Neuronal stem cell (in vitro differentiated cells): ENCODE data around the gene RYR1.

ENCODE experiments used
- DNase-seq: peaks from one replicate; pipeline ENCODE4 v3.0.0-alpha.2; 2013; ENCODE audit warnings: low spot score
- H2AFZ ChIP-seq: one replicate; pipeline ENCODE4 v1.6.1; 2013; ENCODE audit warnings: mild to moderate bottlenecking, low read length, inconsistent platforms
- H2AK5ac ChIP-seq: 2 replicates; pipeline ENCODE4 v1.6.1; 2013; ENCODE audit warnings: low read depth, mild to moderate bottlenecking, inconsistent platforms, low read length, moderate library complexity, mixed read lengths
- H2BK120ac ChIP-seq: 2 replicates; pipeline ENCODE4 v1.6.1; 2013; ENCODE audit warnings: low read depth, mild to moderate bottlenecking, inconsistent platforms, low read length, moderate library complexity, mixed read lengths
- H2BK12ac ChIP-seq: one replicate; pipeline ENCODE4 v1.6.1; 2013; ENCODE audit warnings: low read length, inconsistent platforms
- H2BK15ac ChIP-seq: 2 replicates; pipeline ENCODE4 v1.6.1; 2013; ENCODE audit warnings: mild to moderate bottlenecking, low read length, inconsistent platforms, mixed read lengths
- H2BK5ac ChIP-seq: one replicate; pipeline ENCODE4 v1.6.1; 2013; ENCODE audit warnings: inconsistent platforms, mild to moderate bottlenecking, low read length, moderate library complexity
- H3K14ac ChIP-seq: one replicate; pipeline ENCODE4 v1.6.1; 2013; ENCODE audit warnings: low read length, inconsistent platforms
- H3K18ac ChIP-seq: 2 replicates; pipeline ENCODE4 v1.6.1; 2013; ENCODE audit warnings: low read length, inconsistent platforms
- H3K23ac ChIP-seq: 2 replicates; pipeline ENCODE4 v1.6.1; 2013; ENCODE audit warnings: low read depth, mild to moderate bottlenecking, mixed read lengths, low read length, inconsistent platforms; ENCODE audit not compliant: poor library complexity
- H3K27ac ChIP-seq: replicated peaks from 3 replicates; pipeline ENCODE4 v1.5.1; 2013; ENCODE audit warnings: low read length, inconsistent platforms
- H3K27me3 ChIP-seq, 3 experiments: 2 replicates each; pipeline ENCODE4 v1.6.1; 2013; ENCODE audit warnings: low read length in 3 of 3, mild to moderate bottlenecking in 2 of 3, inconsistent platforms in 1 of 3, low read depth in 1 of 3, mixed read lengths in 1 of 3, moderate library complexity in 1 of 3; ENCODE audit not compliant: control insufficient read depth in 3 of 3, insufficient read depth in 3 of 3
- H3K36me3 ChIP-seq, 2 donors: replicated peaks in 1 of 2; 2 replicates each; pipeline ENCODE4 v1.6.1; 2013; ENCODE audit warnings: low read length in 2 of 2; ENCODE audit not compliant: control insufficient read depth in 2 of 2, insufficient read depth in 2 of 2
- H3K4ac ChIP-seq: 2 replicates; pipeline ENCODE4 v1.6.1; 2013; ENCODE audit warnings: inconsistent platforms, mild to moderate bottlenecking, low read length, moderate library complexity
- H3K4me1 ChIP-seq, 2 donors: 1 replicate in 1 of 2; 2 replicates in 1 of 2; pipeline ENCODE4 v1.6.1; 2013; ENCODE audit warnings: low read length in 2 of 2, low read depth in 1 of 2; ENCODE audit not compliant: control insufficient read depth in 2 of 2, insufficient read depth in 1 of 2
- H3K4me2 ChIP-seq: one replicate; pipeline ENCODE4 v1.6.1; 2013; ENCODE audit warnings: mild to moderate bottlenecking, low read length, inconsistent platforms; ENCODE audit not compliant: insufficient read depth, poor library complexity, severe bottlenecking
- H3K4me3 ChIP-seq, 2 donors: 2 replicates each; pipeline ENCODE4 v1.5.1; 2013; ENCODE audit warnings: low read length in 2 of 2, mild to moderate bottlenecking in 2 of 2, inconsistent platforms in 1 of 2, moderate library complexity in 1 of 2
- H3K79me1 ChIP-seq: one replicate; pipeline ENCODE4 v1.6.1; 2013; ENCODE audit warnings: low read depth, mild to moderate bottlenecking, inconsistent platforms, low read length, moderate library complexity
- H3K9ac ChIP-seq: one replicate; pipeline ENCODE4 v1.6.1; 2013; ENCODE audit warnings: mild to moderate bottlenecking, low read depth, low read length, inconsistent platforms; ENCODE audit not compliant: poor library complexity
- H3K9me3 ChIP-seq, 2 donors: replicated peaks in 1 of 2; 2 replicates each; pipeline versions ENCODE3 to v1.6.1; 2013; ENCODE audit warnings: low read length in 2 of 2, mild to moderate bottlenecking in 2 of 2, inconsistent platforms in 1 of 2, low read depth in 1 of 2, mixed read lengths in 1 of 2, moderate library complexity in 1 of 2; ENCODE audit not compliant: control insufficient read depth in 2 of 2, insufficient read depth in 1 of 2
- H4K8ac ChIP-seq: one replicate; pipeline ENCODE4 v1.6.1; 2013; ENCODE audit warnings: low read depth, mild to moderate bottlenecking, inconsistent platforms, low read length, moderate library complexity
- H4K91ac ChIP-seq: one replicate; pipeline ENCODE4 v1.6.1; 2013; ENCODE audit warnings: low read length, low read depth, mild to moderate bottlenecking, inconsistent platforms; ENCODE audit not compliant: poor library complexity
- WGBS, 2 donors: extraction: QIAGEN DNeasy Blood & Tissue Kit; methylation state at CpG; one replicate each; pipeline ENCODE4 v1.1.7; 2013; ENCODE audit warnings: missing lambda C conversion rate in 2 of 2, mixed read lengths in 1 of 2; ENCODE audit not compliant: insufficient read length in 2 of 2, insufficient replicate concordance in 1 of 2; ENCODE audit errors: extremely low coverage in 2 of 2; 5-methylcytosine and 5-hydroxymethylcytosine counted together

RYR1 gene

GRCh38 chr19:38532939-38533338 is 99.4 kb downstream of the RYR1 start:
- peaks cover 0 to 2% of the 10 kb centered on the region in 2 donors for H3K36me3 ChIP-seq
- peak overlapping the region; percentile 84 for H4K8ac ChIP-seq

GRCh38 chr19:38534574-38534973 is 101.1 kb downstream of the RYR1 start:
- H3K27me3 ChIP-seq, result no peaks in the 10 kb centered on the region
- H3K4me2 ChIP-seq, result no peak overlapping the region
- no peak overlapping the region for H3K23ac ChIP-seq
- H3K79me1 ChIP-seq, result no peaks in the 10 kb centered on the region
- WGBS, 2 donors, result no CpG with 5 or more reads among the region's 8 CpGs
- peak overlapping the region in 1 of 2 donors; percentile 2 for H3K4me3 ChIP-seq
- no peak overlapping the region for H2BK120ac ChIP-seq
- no peaks in the 10 kb centered on the region for H3K4me1 ChIP-seq
- peaks cover 4 to 18% of the 10 kb centered on the region in 2 donors for H3K9me3 ChIP-seq
- no peak overlapping the region for H2BK12ac ChIP-seq
- H3K4ac ChIP-seq, result no peak overlapping the region
- no peak overlapping the region for H2BK15ac ChIP-seq
- no peak overlapping the region for H4K91ac ChIP-seq
- no peak overlapping the region for H4K8ac ChIP-seq
- no peak overlapping the region for H3K18ac ChIP-seq
- no peak overlapping the region for H2AFZ ChIP-seq
- no peak overlapping the region for H3K9ac ChIP-seq
- peaks cover 0 to 2% of the 10 kb centered on the region in 2 donors for H3K36me3 ChIP-seq
- H3K27ac ChIP-seq, result no peak overlapping the region
- H2BK5ac ChIP-seq, result no peak overlapping the region
- H2AK5ac ChIP-seq, result no peak overlapping the region
- no peak for DNase-seq
- H3K14ac ChIP-seq, result no peak overlapping the region

More at GRCh38 chr19:38532939-38533338, 99.4 kb downstream of the RYR1 start:
- Histone ChIP-seq H2BK5ac (no peak overlapping the region), H3K4me2 (no peak overlapping the region), H3K4me3 (no peak overlapping the region), H3K79me1 (no peaks in the 10 kb centered on the region), H3K14ac (no peak overlapping the region), H3K18ac (no peak overlapping the region), H3K9me3 (peaks cover 4 to 18% of the 10 kb centered on the region in 2 donors), H2AK5ac (no peak overlapping the region), H3K27me3 (no peaks in the 10 kb centered on the region), H4K91ac (no peak overlapping the region), H3K4me1 (no peaks in the 10 kb centered on the region), H3K27ac (no peak overlapping the region), H3K4ac (no peak overlapping the region), H2BK15ac (no peak overlapping the region), H2AFZ (no peak overlapping the region), H2BK120ac (no peak overlapping the region), H2BK12ac (no peak overlapping the region), H3K9ac (no peak overlapping the region), H3K23ac (no peak overlapping the region)
- no peak for DNase-seq
- whole genome bisulfite sequencing, 2 donors, result no CpG with 5 or more reads among the region's 3 CpGs

GRCh38 chr19:38535212-38535611 is 101.7 kb downstream of the RYR1 start:
- Histone ChIP-seq H3K9me3 (peaks cover 4 to 18% of the 10 kb centered on the region in 2 donors), H2BK120ac (no peak overlapping the region), H3K18ac (no peak overlapping the region), H2BK15ac (no peak overlapping the region), H2BK12ac (no peak overlapping the region), H3K14ac (no peak overlapping the region), H3K9ac (no peak overlapping the region), H4K91ac (no peak overlapping the region), H3K23ac (no peak overlapping the region), H3K27me3 (no peaks in the 10 kb centered on the region), H3K4me1 (no peaks in the 10 kb centered on the region), H2BK5ac (no peak overlapping the region), H3K79me1 (no peaks in the 10 kb centered on the region), H2AK5ac (no peak overlapping the region), H3K4me3 (peak overlapping the region in 1 of 2 donors; percentile 2), H4K8ac (no peak overlapping the region), H3K4ac (no peak overlapping the region), H3K36me3 (peaks cover 0 to 2% of the 10 kb centered on the region in 2 donors), H2AFZ (no peak overlapping the region), H3K27ac (no peak overlapping the region), H3K4me2 (no peak overlapping the region)
- no CpG with 5 or more reads among the region's 3 CpGs for WGBS, 2 donors
- no peak for DNase-seq

GRCh38 chr19:38537071-38537936 is 103.8 kb downstream of the RYR1 start:
- Histone ChIP-seq H3K4me2 (no peak overlapping the region), H4K91ac (no peak overlapping the region), H3K14ac (peak overlapping the region; percentile 94), H3K9me3 (peaks cover 4 to 18% of the 10 kb centered on the region in 2 donors), H3K4me1 (no peaks in the 10 kb centered on the region), H4K8ac (peak overlapping the region; percentile 82), H3K9ac (peak overlapping the region; percentile 60), H3K79me1 (no peaks in the 10 kb centered on the region), H3K4ac (no peak overlapping the region), H3K23ac (peak overlapping the region; percentile 91), H2BK5ac (no peak overlapping the region), H3K4me3 (no peak overlapping the region), H3K36me3 (peaks cover 0 to 2% of the 10 kb centered on the region in 2 donors), H2BK12ac (peak overlapping the region; percentile 84), H3K27me3 (no peaks in the 10 kb centered on the region), H2AK5ac (peak overlapping the region; percentile 70), H2BK120ac (no peak overlapping the region), H3K18ac (peak overlapping the region; percentile 85), H2BK15ac (no peak overlapping the region), H3K27ac (no peak overlapping the region), H2AFZ (no peak overlapping the region)
- no CpG with 5 or more reads among the region's 23 CpGs for WGBS, 2 donors
- no peak for DNase-seq
